HEK293 (cell line): Measurements from ENCODE around the gene SLC2A8.
A peak's percentile ranks its signal among the peaks of the same experiment; 100 is the strongest.

Experiments used
- CTCF ChIA-PET: fragments of 350-600 bp; formaldehyde crosslinking; extraction: SDS; loops from one replicate; lab custom pipeline; 2021; ENCODE audit warnings: antibody characterized with exemption; lab: Yijun Ruan, JAX
- POLR2A ChIA-PET: fragments of 300-600 bp; formaldehyde crosslinking; extraction: SDS; loops from one replicate; lab custom pipeline; 2020; ENCODE audit warnings: antibody characterized with exemption, inconsistent platforms; lab: Yijun Ruan, JAX
- H3K27ac ChIP-seq: fragments of 200-500 bp; sonication (Bioruptor generic); 2 replicates; pipeline ENCODE4 v1.5.1; 2014; ENCODE audit warnings: low read depth, low read length, control low read depth, inconsistent platforms; ENCODE audit errors: extremely low read depth
- H3K36me3 ChIP-seq, 2 experiments: fragments of 200-500 bp in 1 of 2; sonication (Bioruptor generic) in 1 of 2; 1 replicate in 1 of 2; 2 replicates in 1 of 2; pipeline ENCODE4 v1.5.1; 2014 to 2017; ENCODE audit warnings: inconsistent platforms in 2 of 2, low read length in 2 of 2; ENCODE audit not compliant: control insufficient read depth in 2 of 2, insufficient read depth in 1 of 2
- H3K4me1 ChIP-seq: fragments of 200-500 bp; sonication (Bioruptor generic); 2 replicates; pipeline ENCODE4 v1.5.1; 2014; ENCODE audit warnings: mild to moderate bottlenecking, low read length, inconsistent platforms; ENCODE audit not compliant: control insufficient read depth, insufficient read depth
- H3K4me3 ChIP-seq: 2 replicates; pipeline ENCODE4 v1.5.1; 2011; ENCODE audit warnings: low read depth, mild to moderate bottlenecking, control low read depth, low read length, moderate library complexity
- H3K9me3 ChIP-seq: fragments of 200-500 bp; sonication (Bioruptor generic); 2 replicates; pipeline ENCODE4 v1.5.1; 2014; ENCODE audit warnings: low read depth, low read length, inconsistent platforms; ENCODE audit not compliant: control insufficient read depth, insufficient read depth
- HOXC10 ChIP-seq: sonication (generic); formaldehyde crosslinking; IDR thresholded peaks from 2 replicates; pipeline ENCODE4 v1.8.1; 2023; ENCODE audit warnings: mild to moderate bottlenecking, missing genetic modification reagents
- KLF10 ChIP-seq: fragments of 450-650 bp; IDR thresholded peaks from 2 replicates; pipeline ENCODE4 v1.5.1; 2018; ENCODE audit warnings: missing biosample characterization, mild to moderate bottlenecking, missing genetic modification characterization
- SP2 ChIP-seq: fragments of 450-650 bp; formaldehyde crosslinking; IDR thresholded peaks from 2 replicates; pipeline ENCODE4 v1.5.1; 2016; ENCODE audit warnings: missing biosample characterization, missing genetic modification characterization
- SP3 ChIP-seq: fragments of 450-650 bp; formaldehyde crosslinking; IDR thresholded peaks from 2 replicates; pipeline ENCODE4 v1.5.1; 2016; ENCODE audit warnings: missing biosample characterization, missing genetic modification characterization
- YY2 ChIP-seq: fragments of 450-650 bp; formaldehyde crosslinking; IDR thresholded peaks from 2 replicates; pipeline ENCODE4 v1.5.1; 2016; ENCODE audit warnings: missing biosample characterization, missing genetic modification characterization
- ZBTB48 ChIP-seq: fragments of 450-650 bp; formaldehyde crosslinking; IDR thresholded peaks from 2 replicates; pipeline ENCODE4 v1.5.1; 2016; ENCODE audit warnings: missing biosample characterization, missing genetic modification characterization
- ZFP69B ChIP-seq: fragments of 450-650 bp; formaldehyde crosslinking; IDR thresholded peaks from 2 replicates; pipeline ENCODE4 v1.5.1; 2016; ENCODE audit warnings: missing biosample characterization, missing genetic modification characterization
- ZNF311 ChIP-seq: fragments of 450-650 bp; formaldehyde crosslinking; IDR thresholded peaks from 2 replicates; pipeline ENCODE4 v1.5.1; 2017; ENCODE audit warnings: missing biosample characterization, missing genetic modification characterization, borderline replicate concordance
- ZNF394 ChIP-seq: fragments of 450-650 bp; formaldehyde crosslinking; IDR thresholded peaks from 2 replicates; pipeline ENCODE4 v1.5.1; 2016; ENCODE audit warnings: missing biosample characterization, missing genetic modification characterization, mild to moderate bottlenecking, moderate library complexity, borderline replicate concordance
- ZNF561 ChIP-seq: fragments of 450-650 bp; IDR thresholded peaks from 2 replicates; pipeline ENCODE4 v1.5.1; 2018; ENCODE audit warnings: missing biosample characterization, missing genetic modification characterization, borderline replicate concordance
- ZNF654 ChIP-seq: fragments of 450-650 bp; formaldehyde crosslinking; IDR thresholded peaks from 2 replicates; pipeline ENCODE4 v1.5.1; 2016; ENCODE audit warnings: low read depth, missing biosample characterization, missing genetic modification characterization
- ZNF76 ChIP-seq: fragments of 450-650 bp; formaldehyde crosslinking; IDR thresholded peaks from 2 replicates; pipeline ENCODE4; 2016; ENCODE audit warnings: low read depth, missing biosample characterization, missing genetic modification characterization, borderline replicate concordance
- ZSCAN30 ChIP-seq: fragments of 450-650 bp; IDR thresholded peaks from 2 replicates; pipeline ENCODE4 v1.5.1; 2018; ENCODE audit warnings: missing biosample characterization, mild to moderate bottlenecking, missing genetic modification characterization, moderate library complexity
- TF ChIP-seq, protein P1 (sequence below): fragments of 450-650 bp; formaldehyde crosslinking; IDR thresholded peaks from 2 replicates; pipeline ENCODE4 v1.5.1; 2016; ENCODE audit warnings: missing biosample characterization, missing genetic modification characterization
- TF ChIP-seq, protein P2 (sequence below): sonication (generic); formaldehyde crosslinking; IDR thresholded peaks from 2 replicates; pipeline ENCODE4 v1.8.1; 2022; ENCODE audit warnings: mild to moderate bottlenecking, moderate library complexity, missing genetic modification reagents
- TF ChIP-seq, protein P3 (sequence below): fragments of 450-650 bp; formaldehyde crosslinking; IDR thresholded peaks from 2 replicates; pipeline ENCODE4 v1.5.1; 2016; ENCODE audit warnings: missing biosample characterization, missing genetic modification characterization
- TF ChIP-seq, protein P4 (sequence below): fragments of 450-650 bp; formaldehyde crosslinking; conservative IDR thresholded peaks from 2 replicates; pipeline ENCODE4 v1.5.1; 2016; ENCODE audit warnings: low read depth, missing biosample characterization, missing genetic modification characterization
- TF ChIP-seq, protein P5 (sequence below): fragments of 450-650 bp; formaldehyde crosslinking; optimal IDR thresholded peaks from 2 replicates; pipeline ENCODE3; 2016; ENCODE audit warnings: missing biosample characterization, mild to moderate bottlenecking, missing genetic modification characterization
- TF ChIP-seq, protein P6 (sequence below): fragments of 450-650 bp; formaldehyde crosslinking; IDR thresholded peaks from 2 replicates; pipeline ENCODE4 v1.5.1; 2016; ENCODE audit warnings: missing biosample characterization, missing genetic modification characterization
- TF ChIP-seq, protein P7 (sequence below): fragments of 450-650 bp; IDR thresholded peaks from 2 replicates; pipeline ENCODE4 v1.5.1; 2018; ENCODE audit warnings: missing biosample characterization, missing genetic modification characterization

Gene SLC2A8, protein sequence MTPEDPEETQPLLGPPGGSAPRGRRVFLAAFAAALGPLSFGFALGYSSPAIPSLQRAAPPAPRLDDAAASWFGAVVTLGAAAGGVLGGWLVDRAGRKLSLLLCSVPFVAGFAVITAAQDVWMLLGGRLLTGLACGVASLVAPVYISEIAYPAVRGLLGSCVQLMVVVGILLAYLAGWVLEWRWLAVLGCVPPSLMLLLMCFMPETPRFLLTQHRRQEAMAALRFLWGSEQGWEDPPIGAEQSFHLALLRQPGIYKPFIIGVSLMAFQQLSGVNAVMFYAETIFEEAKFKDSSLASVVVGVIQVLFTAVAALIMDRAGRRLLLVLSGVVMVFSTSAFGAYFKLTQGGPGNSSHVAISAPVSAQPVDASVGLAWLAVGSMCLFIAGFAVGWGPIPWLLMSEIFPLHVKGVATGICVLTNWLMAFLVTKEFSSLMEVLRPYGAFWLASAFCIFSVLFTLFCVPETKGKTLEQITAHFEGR

DNA sequence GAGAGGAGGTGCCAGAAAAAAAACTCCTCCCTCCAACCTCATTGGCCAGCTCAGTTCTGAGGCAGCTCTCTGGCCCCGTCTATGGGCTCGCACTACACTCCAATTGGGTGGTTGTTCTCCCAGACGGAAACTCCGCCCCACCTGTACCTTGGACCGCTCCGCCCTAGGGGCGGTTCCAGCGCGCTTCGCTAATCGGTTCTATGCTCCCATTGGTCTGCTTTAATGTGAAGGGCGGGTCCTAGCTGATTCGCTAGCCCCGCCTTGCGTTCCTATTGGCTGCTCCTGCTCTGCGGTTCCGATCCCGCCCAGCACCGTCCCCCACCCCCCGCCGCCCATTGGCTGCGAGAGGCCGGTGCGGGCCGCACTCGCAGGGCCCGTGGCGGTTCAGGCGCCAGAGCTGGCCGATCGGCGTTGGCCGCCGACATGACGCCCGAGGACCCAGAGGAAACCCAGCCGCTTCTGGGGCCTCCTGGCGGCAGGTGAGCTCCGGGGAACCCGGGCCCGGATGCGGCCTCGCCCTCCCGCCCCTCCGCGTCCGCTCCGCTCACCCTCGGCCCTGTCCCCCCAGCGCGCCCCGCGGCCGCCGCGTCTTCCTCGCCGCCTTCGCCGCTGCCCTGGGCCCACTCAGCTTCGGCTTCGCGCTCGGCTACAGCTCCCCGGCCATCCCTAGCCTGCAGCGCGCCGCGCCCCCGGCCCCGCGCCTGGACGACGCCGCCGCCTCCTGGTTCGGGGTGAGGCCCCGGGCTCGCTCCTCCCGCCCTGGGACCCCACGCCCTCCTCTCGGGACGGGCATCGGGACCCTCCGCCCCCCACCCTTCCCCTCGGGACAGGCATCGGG lies at the start of gene SLC2A8:
Gene SLC2A8 (plus strand): TSS at position 362 of the 838 bp plus-strand sequence. CDS start 62 bp downstream, at position 424.
- no peaks in the 10 kb centered on the region for H3K9me3 ChIP-seq
- ChIA-PET POLR2A (interaction anchor here (0.5 to 2.2 kb wide), 37 partner anchors 9 to 1642 kb away, joined by 3 to 50 read pairs (median 5); partner anchors contain the start of genes LRSAM1, RALGPS1, RPL12 and TOR2A), CTCF (interaction anchor here (0.5 to 1.8 kb wide), 19 partner anchors 9 to 433 kb away, joined by 3 to 13 read pairs (median 4); partner anchors contain the start of genes TOR2A and ZNF79)
- peak within 1 kb of the TSS; percentile 57 for H3K4me3 ChIP-seq
- 0 out of 2 replicates have a peak, but pooled peaks cover 5% of the 10 kb centered on the region for H3K4me1 ChIP-seq
- H3K27ac ChIP-seq = peak within 1 kb of the TSS; percentile 82
- peaks cover 0 to 22% of the 10 kb centered on the region in 2 experiments; a peak in 1 of 3 replicates for H3K36me3 ChIP-seq
- TF ChIP-seq KLF10 (tag by site-specific recombination) (no peak), ZNF394 (tag by site-specific recombination) (no peak), SP3 (tag by site-specific recombination) (peak; percentile 94), YY2 (tag by site-specific recombination) (no peak), ZNF561 (tag by site-specific recombination) (0 out of 2 replicates have a peak, but pooled peaks have one; percentile 18), ZSCAN30 (peak; percentile 39; the same call in 1 of the 2 replicates), HOXC10 (CRISPR knock-in tag) (no peak), ZNF76 (tag by site-specific recombination) (peak; percentile 18; the same call in 1 of the 2 replicates), ZNF311 (no peak), ZNF654 (tag by site-specific recombination) (no peak), ZBTB48 (tag by site-specific recombination) (0 out of 2 replicates have a peak, but pooled peaks have one; percentile 15), ZFP69B (tag by site-specific recombination) (peak; percentile 72), SP2 (peak; percentile 98)
- TF ChIP-seq, protein P1, sequence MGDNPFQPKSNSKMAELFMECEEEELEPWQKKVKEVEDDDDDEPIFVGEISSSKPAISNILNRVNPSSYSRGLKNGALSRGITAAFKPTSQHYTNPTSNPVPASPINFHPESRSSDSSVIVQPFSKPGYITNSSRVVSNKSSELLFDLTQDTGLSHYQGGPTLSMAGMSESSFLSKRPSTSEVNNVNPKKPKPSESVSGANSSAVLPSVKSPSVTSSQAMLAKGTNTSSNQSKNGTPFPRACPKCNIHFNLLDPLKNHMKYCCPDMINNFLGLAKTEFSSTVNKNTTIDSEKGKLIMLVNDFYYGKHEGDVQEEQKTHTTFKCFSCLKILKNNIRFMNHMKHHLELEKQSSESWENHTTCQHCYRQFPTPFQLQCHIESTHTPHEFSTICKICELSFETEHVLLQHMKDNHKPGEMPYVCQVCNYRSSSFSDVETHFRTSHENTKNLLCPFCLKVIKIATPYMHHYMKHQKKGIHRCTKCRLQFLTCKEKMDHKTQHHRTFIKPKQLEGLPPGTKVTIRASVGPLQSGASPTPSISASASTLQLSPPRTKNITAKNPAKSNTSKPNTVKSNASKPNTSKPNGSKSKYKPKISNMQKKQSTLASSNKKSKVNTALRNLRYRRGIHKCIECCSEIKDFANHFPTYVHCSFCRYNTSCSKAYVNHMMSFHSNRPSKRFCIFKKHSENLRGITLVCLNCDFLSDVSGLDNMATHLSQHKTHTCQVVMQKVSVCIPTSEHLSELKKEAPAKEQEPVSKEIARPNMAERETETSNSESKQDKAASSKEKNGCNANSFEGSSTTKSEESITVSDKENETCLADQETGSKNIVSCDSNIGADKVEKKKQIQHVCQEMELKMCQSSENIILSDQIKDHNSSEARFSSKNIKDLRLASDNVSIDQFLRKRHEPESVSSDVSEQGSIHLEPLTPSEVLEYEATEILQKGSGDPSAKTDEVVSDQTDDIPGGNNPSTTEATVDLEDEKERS (tag by site-specific recombination) = no peak
- TF ChIP-seq, protein P2, sequence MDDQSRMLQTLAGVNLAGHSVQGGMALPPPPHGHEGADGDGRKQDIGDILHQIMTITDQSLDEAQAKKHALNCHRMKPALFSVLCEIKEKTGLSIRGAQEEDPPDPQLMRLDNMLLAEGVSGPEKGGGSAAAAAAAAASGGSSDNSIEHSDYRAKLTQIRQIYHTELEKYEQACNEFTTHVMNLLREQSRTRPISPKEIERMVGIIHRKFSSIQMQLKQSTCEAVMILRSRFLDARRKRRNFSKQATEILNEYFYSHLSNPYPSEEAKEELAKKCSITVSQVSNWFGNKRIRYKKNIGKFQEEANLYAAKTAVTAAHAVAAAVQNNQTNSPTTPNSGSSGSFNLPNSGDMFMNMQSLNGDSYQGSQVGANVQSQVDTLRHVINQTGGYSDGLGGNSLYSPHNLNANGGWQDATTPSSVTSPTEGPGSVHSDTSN (CRISPR knock-in tag) = peak; percentile 30
- TF ChIP-seq, protein P3, sequence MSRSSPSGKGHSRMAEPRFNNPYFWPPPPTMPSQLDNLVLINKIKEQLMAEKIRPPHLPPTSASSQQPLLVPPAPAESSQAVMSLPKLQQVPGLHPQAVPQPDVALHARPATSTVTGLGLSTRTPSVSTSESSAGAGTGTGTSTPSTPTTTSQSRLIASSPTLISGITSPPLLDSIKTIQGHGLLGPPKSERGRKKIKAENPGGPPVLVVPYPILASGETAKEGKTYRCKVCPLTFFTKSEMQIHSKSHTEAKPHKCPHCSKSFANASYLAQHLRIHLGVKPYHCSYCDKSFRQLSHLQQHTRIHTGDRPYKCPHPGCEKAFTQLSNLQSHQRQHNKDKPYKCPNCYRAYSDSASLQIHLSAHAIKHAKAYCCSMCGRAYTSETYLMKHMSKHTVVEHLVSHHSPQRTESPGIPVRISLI (tag by site-specific recombination) = 0 out of 2 replicates have a peak, but pooled peaks have one; percentile 44
- TF ChIP-seq, protein P4, sequence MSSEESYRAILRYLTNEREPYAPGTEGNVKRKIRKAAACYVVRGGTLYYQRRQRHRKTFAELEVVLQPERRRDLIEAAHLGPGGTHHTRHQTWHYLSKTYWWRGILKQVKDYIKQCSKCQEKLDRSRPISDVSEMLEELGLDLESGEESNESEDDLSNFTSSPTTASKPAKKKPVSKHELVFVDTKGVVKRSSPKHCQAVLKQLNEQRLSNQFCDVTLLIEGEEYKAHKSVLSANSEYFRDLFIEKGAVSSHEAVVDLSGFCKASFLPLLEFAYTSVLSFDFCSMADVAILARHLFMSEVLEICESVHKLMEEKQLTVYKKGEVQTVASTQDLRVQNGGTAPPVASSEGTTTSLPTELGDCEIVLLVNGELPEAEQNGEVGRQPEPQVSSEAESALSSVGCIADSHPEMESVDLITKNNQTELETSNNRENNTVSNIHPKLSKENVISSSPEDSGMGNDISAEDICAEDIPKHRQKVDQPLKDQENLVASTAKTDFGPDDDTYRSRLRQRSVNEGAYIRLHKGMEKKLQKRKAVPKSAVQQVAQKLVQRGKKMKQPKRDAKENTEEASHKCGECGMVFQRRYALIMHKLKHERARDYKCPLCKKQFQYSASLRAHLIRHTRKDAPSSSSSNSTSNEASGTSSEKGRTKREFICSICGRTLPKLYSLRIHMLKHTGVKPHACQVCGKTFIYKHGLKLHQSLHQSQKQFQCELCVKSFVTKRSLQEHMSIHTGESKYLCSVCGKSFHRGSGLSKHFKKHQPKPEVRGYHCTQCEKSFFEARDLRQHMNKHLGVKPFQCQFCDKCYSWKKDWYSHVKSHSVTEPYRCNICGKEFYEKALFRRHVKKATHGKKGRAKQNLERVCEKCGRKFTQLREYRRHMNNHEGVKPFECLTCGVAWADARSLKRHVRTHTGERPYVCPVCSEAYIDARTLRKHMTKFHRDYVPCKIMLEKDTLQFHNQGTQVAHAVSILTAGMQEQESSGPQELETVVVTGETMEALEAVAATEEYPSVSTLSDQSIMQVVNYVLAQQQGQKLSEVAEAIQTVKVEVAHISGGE = no peak
- TF ChIP-seq, protein P5, sequence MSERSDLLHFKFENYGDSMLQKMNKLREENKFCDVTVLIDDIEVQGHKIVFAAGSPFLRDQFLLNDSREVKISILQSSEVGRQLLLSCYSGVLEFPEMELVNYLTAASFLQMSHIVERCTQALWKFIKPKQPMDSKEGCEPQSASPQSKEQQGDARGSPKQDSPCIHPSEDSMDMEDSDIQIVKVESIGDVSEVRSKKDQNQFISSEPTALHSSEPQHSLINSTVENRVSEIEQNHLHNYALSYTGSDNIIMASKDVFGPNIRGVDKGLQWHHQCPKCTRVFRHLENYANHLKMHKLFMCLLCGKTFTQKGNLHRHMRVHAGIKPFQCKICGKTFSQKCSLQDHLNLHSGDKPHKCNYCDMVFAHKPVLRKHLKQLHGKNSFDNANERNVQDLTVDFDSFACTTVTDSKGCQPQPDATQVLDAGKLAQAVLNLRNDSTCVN (tag by site-specific recombination) = peak; percentile 70
- TF ChIP-seq, protein P6, sequence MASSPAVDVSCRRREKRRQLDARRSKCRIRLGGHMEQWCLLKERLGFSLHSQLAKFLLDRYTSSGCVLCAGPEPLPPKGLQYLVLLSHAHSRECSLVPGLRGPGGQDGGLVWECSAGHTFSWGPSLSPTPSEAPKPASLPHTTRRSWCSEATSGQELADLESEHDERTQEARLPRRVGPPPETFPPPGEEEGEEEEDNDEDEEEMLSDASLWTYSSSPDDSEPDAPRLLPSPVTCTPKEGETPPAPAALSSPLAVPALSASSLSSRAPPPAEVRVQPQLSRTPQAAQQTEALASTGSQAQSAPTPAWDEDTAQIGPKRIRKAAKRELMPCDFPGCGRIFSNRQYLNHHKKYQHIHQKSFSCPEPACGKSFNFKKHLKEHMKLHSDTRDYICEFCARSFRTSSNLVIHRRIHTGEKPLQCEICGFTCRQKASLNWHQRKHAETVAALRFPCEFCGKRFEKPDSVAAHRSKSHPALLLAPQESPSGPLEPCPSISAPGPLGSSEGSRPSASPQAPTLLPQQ = peak; percentile 95
- TF ChIP-seq, protein P7, sequence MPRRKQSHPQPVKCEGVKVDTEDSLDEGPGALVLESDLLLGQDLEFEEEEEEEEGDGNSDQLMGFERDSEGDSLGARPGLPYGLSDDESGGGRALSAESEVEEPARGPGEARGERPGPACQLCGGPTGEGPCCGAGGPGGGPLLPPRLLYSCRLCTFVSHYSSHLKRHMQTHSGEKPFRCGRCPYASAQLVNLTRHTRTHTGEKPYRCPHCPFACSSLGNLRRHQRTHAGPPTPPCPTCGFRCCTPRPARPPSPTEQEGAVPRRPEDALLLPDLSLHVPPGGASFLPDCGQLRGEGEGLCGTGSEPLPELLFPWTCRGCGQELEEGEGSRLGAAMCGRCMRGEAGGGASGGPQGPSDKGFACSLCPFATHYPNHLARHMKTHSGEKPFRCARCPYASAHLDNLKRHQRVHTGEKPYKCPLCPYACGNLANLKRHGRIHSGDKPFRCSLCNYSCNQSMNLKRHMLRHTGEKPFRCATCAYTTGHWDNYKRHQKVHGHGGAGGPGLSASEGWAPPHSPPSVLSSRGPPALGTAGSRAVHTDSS (tag by site-specific recombination) = 0 out of 2 replicates have a peak, but pooled peaks have one; percentile 26
